NB4 (cell line): Measurements from ENCODE around the gene HSP90AB1.

Experiments used
- MYC ChIP-seq: IDR thresholded peaks from 2 replicates; pipeline ENCODE4 v1.6.1; 2011; ENCODE audit warnings: low read depth, low read length
- POLR2A ChIP-seq: IDR thresholded peaks from 2 replicates; pipeline ENCODE4 v1.6.1; 2011; ENCODE audit warnings: mild to moderate bottlenecking; ENCODE audit not compliant: insufficient read length; ENCODE audit errors: extremely low read depth
- TF ChIP-seq, protein P1 (sequence below): IDR thresholded peaks from one replicate; pipeline ENCODE4 v1.5.1; 2012; ENCODE audit warnings: low read depth, low read length
- TF ChIP-seq, protein P2 (sequence below): IDR thresholded peaks from 2 replicates; pipeline ENCODE4 v1.6.1; 2011; ENCODE audit warnings: low read depth, low read length

DNA sequence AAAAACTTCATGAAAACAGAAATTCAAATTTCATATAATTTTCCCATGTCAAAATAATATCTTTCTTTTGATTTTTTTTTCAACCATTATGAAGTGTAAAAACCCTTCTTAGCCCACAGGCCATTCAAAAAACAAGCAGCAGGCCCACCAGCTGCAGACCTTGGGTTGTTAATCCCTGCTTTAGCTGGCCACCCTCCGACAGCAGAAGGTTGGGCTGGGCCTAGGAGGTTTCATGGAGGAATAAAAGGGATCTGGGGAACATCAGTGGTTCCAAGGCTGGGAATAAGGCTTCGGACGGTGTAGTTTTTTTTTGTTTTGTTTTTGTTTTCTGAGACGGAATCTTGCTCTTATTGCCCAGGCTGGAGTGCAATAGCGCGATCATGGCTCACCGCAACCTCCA, 3.6 kb upstream of the HSP90AB1 start:
- TF ChIP-seq, protein P1, sequence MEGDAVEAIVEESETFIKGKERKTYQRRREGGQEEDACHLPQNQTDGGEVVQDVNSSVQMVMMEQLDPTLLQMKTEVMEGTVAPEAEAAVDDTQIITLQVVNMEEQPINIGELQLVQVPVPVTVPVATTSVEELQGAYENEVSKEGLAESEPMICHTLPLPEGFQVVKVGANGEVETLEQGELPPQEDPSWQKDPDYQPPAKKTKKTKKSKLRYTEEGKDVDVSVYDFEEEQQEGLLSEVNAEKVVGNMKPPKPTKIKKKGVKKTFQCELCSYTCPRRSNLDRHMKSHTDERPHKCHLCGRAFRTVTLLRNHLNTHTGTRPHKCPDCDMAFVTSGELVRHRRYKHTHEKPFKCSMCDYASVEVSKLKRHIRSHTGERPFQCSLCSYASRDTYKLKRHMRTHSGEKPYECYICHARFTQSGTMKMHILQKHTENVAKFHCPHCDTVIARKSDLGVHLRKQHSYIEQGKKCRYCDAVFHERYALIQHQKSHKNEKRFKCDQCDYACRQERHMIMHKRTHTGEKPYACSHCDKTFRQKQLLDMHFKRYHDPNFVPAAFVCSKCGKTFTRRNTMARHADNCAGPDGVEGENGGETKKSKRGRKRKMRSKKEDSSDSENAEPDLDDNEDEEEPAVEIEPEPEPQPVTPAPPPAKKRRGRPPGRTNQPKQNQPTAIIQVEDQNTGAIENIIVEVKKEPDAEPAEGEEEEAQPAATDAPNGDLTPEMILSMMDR = no peak
- TF ChIP-seq POLR2A (no peak), MYC (no peak)
- TF ChIP-seq, protein P2, sequence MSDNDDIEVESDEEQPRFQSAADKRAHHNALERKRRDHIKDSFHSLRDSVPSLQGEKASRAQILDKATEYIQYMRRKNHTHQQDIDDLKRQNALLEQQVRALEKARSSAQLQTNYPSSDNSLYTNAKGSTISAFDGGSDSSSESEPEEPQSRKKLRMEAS = no peak
